K562 (cell line): Measurements from ENCODE around the gene ITSN2. TPM values are rescaled to one million over a fixed set of nuclear protein-coding genes. Genes with fewer than 3 reads are reported as not detected.

Source experiments
- ATAC-seq: fragments of 200-7000 bp; cut with Tn5 transposase; 3 replicates; pipeline ENCODE4 v1.9.1; 2020; ENCODE audit warnings: moderate library complexity
- BruUV-seq: library from RNA; stranded (reverse); fragments of 400-500 nt; replicated peaks from 2 replicates; lab custom pipeline; 2021; lab: Mats Ljungman, UMichigan
- CTCF ChIA-PET: fragments of 300-600 bp; formaldehyde crosslinking; extraction: SDS; loops from one replicate; lab custom pipeline; 2021; ENCODE audit warnings: low intra/inter-chr PET ratio; lab: Yijun Ruan, JAX
- POLR2A ChIA-PET: fragments of 300-600, 350-650 bp; sonication (Branson Sonifier 250); formaldehyde crosslinking; extraction: SDS; loops from one replicate; lab custom pipeline; 2021; ENCODE audit warnings: antibody characterized with exemption, inconsistent platforms; lab: Yijun Ruan, JAX
- DNase-seq, 4 experiments: peaks; one replicate each; pipeline versions ENCODE4 v3.0.0 to v3.0.0-alpha.2; 2011 to 2018; ENCODE audit warnings: low spot score in 3 of 4, mixed read lengths in 3 of 4; ENCODE audit errors: extremely low read depth in 1 of 4
- FAIRE-seq: peaks from 2 replicates; lab custom pipeline; 2011; peaks lifted over from hg19 to GRCh38; lab: Jason Lieb, UNC
- H2AFZ ChIP-seq: 2 replicates; pipeline ENCODE4 v1.6.0; 2011; ENCODE audit warnings: low read depth, low read length, control low read depth, inconsistent platforms
- H3K27ac ChIP-seq: fragments of 200-600 bp; 3 replicates; pipeline ENCODE4 v1.8.0; 2011; ENCODE audit warnings: low read depth, mild to moderate bottlenecking, control low read depth, inconsistent platforms, low read length, moderate library complexity, mixed read lengths; ENCODE audit errors: extremely low read depth
- H3K27me3 ChIP-seq, 2 experiments: fragments of 300-600 bp in 1 of 2; 2 replicates in 1 of 2; 3 replicates in 1 of 2; pipeline versions ENCODE4 v1.6.0 to v1.8.0; 2011; ENCODE audit warnings: inconsistent platforms in 2 of 2, low read length in 2 of 2, mild to moderate bottlenecking in 1 of 2, mixed read lengths in 1 of 2, moderate library complexity in 1 of 2; ENCODE audit not compliant: control insufficient read depth in 2 of 2, insufficient read depth in 2 of 2
- H3K36me3 ChIP-seq: fragments of 300-600 bp; 3 replicates; pipeline ENCODE4 v1.8.0; 2011; ENCODE audit warnings: mild to moderate bottlenecking, low read length, inconsistent platforms; ENCODE audit not compliant: control insufficient read depth, insufficient read depth
- H3K4me1 ChIP-seq, 2 experiments: fragments of 200-600 bp in 1 of 2; replicated peaks in 1 of 2; 2 replicates in 1 of 2; 3 replicates in 1 of 2; pipeline versions ENCODE4 v1.5.1 to v1.8.0; 2011; ENCODE audit warnings: inconsistent platforms in 2 of 2, low read length in 2 of 2, mild to moderate bottlenecking in 1 of 2, mixed read lengths in 1 of 2, moderate library complexity in 1 of 2; ENCODE audit not compliant: control insufficient read depth in 2 of 2, insufficient read depth in 2 of 2
- H3K4me2 ChIP-seq: 2 replicates; pipeline ENCODE4 v1.6.1; 2011; ENCODE audit warnings: low read length, control low read depth, inconsistent platforms, mixed read lengths; ENCODE audit not compliant: insufficient read depth
- H3K4me3 ChIP-seq: fragments of 200-600 bp; sonication (generic), shearing (Covaris generic); 2 replicates; pipeline ENCODE4 v1.5.1; 2016; ENCODE audit warnings: control low read depth, inconsistent platforms
- H3K79me2 ChIP-seq: fragments of 200-600 bp; 3 replicates; pipeline ENCODE4 v1.8.0; 2011; ENCODE audit warnings: low read length, inconsistent platforms; ENCODE audit not compliant: control insufficient read depth, insufficient read depth
- H3K9ac ChIP-seq, 2 experiments: 2 replicates each; pipeline versions ENCODE4 v1.6.0 to v1.6.1; 2011; ENCODE audit warnings: low read depth in 2 of 2, low read length in 2 of 2, control low read depth in 1 of 2, inconsistent platforms in 1 of 2, mild to moderate bottlenecking in 1 of 2, mixed read lengths in 1 of 2; ENCODE audit not compliant: insufficient read depth in 1 of 2
- H3K9me1 ChIP-seq: one replicate; pipeline ENCODE4 v1.6.0; 2011; ENCODE audit warnings: inconsistent platforms, mild to moderate bottlenecking, low read length, moderate library complexity; ENCODE audit not compliant: control insufficient read depth, insufficient read depth
- H3K9me3 ChIP-seq: replicated peaks from 2 replicates; pipeline ENCODE4 v1.5.1; 2011; ENCODE audit warnings: low read depth, low read length, inconsistent platforms; ENCODE audit not compliant: control insufficient read depth, insufficient read depth
- H4K20me1 ChIP-seq: replicated peaks from 2 replicates; pipeline ENCODE4 v1.6.1; 2011; ENCODE audit warnings: low read length, inconsistent platforms, mixed read lengths; ENCODE audit not compliant: control insufficient read depth, insufficient read depth
- ARID1B ChIP-seq: fragments of 450-650 bp; IDR thresholded peaks from 2 replicates; pipeline ENCODE4 v1.6.1; 2016; ENCODE audit warnings: antibody characterized with exemption, mild to moderate bottlenecking, inconsistent platforms
- CBFA2T3 ChIP-seq: fragments of 450-650 bp; IDR thresholded peaks from 2 replicates; pipeline ENCODE4 v1.6.1; 2017
- EZH2 ChIP-seq: IDR thresholded peaks from 2 replicates; pipeline ENCODE4 v1.6.1; 2012; ENCODE audit warnings: low read depth, mild to moderate bottlenecking, inconsistent platforms, low read length, borderline replicate concordance
- NCOR1 ChIP-seq: fragments of 450-650 bp; IDR thresholded peaks from 2 replicates; pipeline ENCODE4 v1.6.1; 2016; ENCODE audit warnings: mild to moderate bottlenecking, moderate library complexity
- SUPT5H ChIP-seq: fragments of 450-650 bp; IDR thresholded peaks from 2 replicates; pipeline ENCODE4 v1.6.1; 2016
- TAL1 ChIP-seq: fragments of 450-650 bp; IDR thresholded peaks from 2 replicates; pipeline ENCODE4 v1.6.1; 2016; ENCODE audit warnings: mild to moderate bottlenecking
- TCF3 ChIP-seq: sonication (generic); formaldehyde crosslinking; IDR thresholded peaks from 2 replicates; pipeline ENCODE4 v1.4.0; 2020; ENCODE audit warnings: mild to moderate bottlenecking, missing genetic modification reagents
- WGBS: fragments of 100-300 bp; shearing (Covaris generic); methylation state at CpG from one replicate; pipeline ENCODE4 v1.1.6; 2016; ENCODE audit warnings: low coverage, mixed read lengths; ENCODE audit not compliant: insufficient coverage; ENCODE audit errors: missing lambda C conversion rate; 5-methylcytosine and 5-hydroxymethylcytosine counted together
- in situ Hi-C: fragments of 300-500 bp; cut with MboI; formaldehyde crosslinking; loops from 4 replicates; pipeline ENCODE4 v1.15.0; 2018; ENCODE audit warnings: inconsistent platforms, mixed read lengths
- intact Hi-C: fragments of 100-400 bp; cut with micrococcal nuclease; formaldehyde crosslinking; loops from 2 replicates; pipeline ENCODE4 v1.14.2; 2022
- polyA plus RNA-seq, 8 experiments: library from polyadenylated mRNA; depleted of rRNA in 4 of 8; stranded (reverse) in 5 of 8; unstranded in 3 of 8; fragments of >200 nt; fragmentation: Nextera tagmentation in 2 of 8; fragmentation: Illumina TruSeq in 1 of 8; extraction: Ambion mirVana in 2 of 8; extraction: Trizol in 1 of 8; gene quantifications; 2 replicates each; pipeline versions ENCODE4 v1.2.1 to v1.2.3, GENCODE V29; 2011 to 2014; ENCODE audit warnings: inconsistent platforms in 1 of 8, missing spikeins in 1 of 8
- total RNA-seq, 7 experiments: library from RNA; depleted of rRNA in 6 of 7; stranded (reverse); fragments of >200 nt in 6 of 7; fragmentation: Illumina TruSeq in 2 of 7; extraction: Trizol in 2 of 7; gene quantifications; 2 replicates each; pipeline versions ENCODE4 v1.2.1 to v1.2.3, GENCODE V29; 2011 to 2021; ENCODE audit warnings: low replicate concordance in 1 of 7
- TF ChIP-seq, protein P1 (sequence below): fragments of 450-650 bp; formaldehyde crosslinking; IDR thresholded peaks from 2 replicates; pipeline ENCODE4 v1.4.0; 2020; ENCODE audit warnings: mild to moderate bottlenecking, moderate library complexity

Gene ITSN2
- total and polyA plus RNA-seq, 9 of the 15 experiments (the other 6 are each of a cell fraction or from before 2014, with no cell fraction given): 6.6 to 19.9 (median 15.2) TPM

DNA sequence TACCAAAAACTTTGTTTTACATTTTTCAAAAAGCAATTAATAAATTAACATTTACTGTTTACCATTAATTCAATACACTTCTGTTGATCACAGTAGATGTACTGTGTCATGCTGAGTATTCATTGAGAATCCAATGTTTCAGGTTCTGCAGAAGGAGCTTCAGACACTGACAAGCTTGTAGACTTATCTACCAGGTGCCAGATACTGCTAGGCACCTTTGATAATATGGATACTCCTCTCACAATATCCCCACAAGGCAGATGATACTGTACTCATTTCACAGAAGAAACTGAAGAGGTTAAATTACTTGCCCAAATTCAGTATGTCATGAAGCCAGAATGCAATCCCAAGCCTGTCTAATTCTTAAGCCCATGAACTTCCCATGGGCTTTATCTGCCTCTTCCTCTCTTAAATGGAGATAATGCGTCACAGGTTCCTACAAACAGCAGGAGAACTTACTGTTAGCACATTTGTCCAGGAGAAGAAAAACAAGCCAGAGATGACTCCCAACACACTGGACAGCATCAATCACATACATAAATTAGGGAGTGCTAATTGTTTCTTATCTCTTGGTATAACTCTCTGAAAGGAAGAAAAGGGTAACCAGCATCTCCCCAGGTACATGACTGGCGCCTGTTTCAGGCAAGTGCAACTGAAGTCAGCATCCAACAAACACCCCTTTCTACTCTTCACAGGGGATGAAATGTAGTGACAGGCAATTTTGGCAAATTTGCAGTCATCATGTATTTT is 27.4 kb downstream of the ITSN2 start:
- Histone ChIP-seq H3K27me3 (no peaks in the 10 kb centered on the region), H3K4me2 (peak overlapping the region; percentile 12; the same call in 1 of the 2 replicates), H3K9me1 (no peaks in the 10 kb centered on the region), H3K79me2 (no peaks in the 10 kb centered on the region; the same call in 1 of the 3 replicates), H3K9me3 (no peaks in the 10 kb centered on the region), H3K4me1 (peaks cover 0 to 14% of the 10 kb centered on the region in 2 experiments; a peak in 3 of 5 replicates), H2AFZ (no peak overlapping the region)
- ATAC-seq (peak; percentile 46), DNase-seq (peak in 1 of 4 experiments; percentile 24), FAIRE-seq (no peak)
- intact Hi-C loops: no loop called here
- WGBS: 18% methylated on average over 2 of the region's 2 CpGs
- POLR2A ChIA-PET: no interaction called here
- CTCF ChIA-PET: no interaction called here
- TF ChIP-seq ARID1B (0 out of 2 replicates have a peak, but pooled peaks have one; percentile 21), NCOR1 (peak; percentile 12; the same call in 1 of the 2 replicates), CBFA2T3 (peak; percentile 60), SUPT5H (no peak), TAL1 (peak; percentile 22; the same call in 1 of the 2 replicates), EZH2 (no peak), TCF3 (CRISPR knock-in tag) (peak; percentile 32; the same call in 1 of the 2 replicates)
- TF ChIP-seq, protein P1, sequence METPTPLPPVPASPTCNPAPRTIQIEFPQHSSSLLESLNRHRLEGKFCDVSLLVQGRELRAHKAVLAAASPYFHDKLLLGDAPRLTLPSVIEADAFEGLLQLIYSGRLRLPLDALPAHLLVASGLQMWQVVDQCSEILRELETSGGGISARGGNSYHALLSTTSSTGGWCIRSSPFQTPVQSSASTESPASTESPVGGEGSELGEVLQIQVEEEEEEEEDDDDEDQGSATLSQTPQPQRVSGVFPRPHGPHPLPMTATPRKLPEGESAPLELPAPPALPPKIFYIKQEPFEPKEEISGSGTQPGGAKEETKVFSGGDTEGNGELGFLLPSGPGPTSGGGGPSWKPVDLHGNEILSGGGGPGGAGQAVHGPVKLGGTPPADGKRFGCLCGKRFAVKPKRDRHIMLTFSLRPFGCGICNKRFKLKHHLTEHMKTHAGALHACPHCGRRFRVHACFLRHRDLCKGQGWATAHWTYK (CRISPR knock-in tag): no peak
- TF ChIP-seq, all 486 proteins: peak for 5
- H3K9ac ChIP-seq: no peak overlapping the region
- no peak overlapping the region for H3K4me3 ChIP-seq
- no TSS peak for BruUV-seq
- no peaks in the 10 kb centered on the region; the same call in 1 of the 2 replicates for H4K20me1 ChIP-seq
- no peak overlapping the region for H3K27ac ChIP-seq
- in situ Hi-C loops: no loop called here
- no peaks in the 10 kb centered on the region for H3K36me3 ChIP-seq
